ENCODE results near the gene ARHGAP26.

The ARHGAP26 gene

GRCh38 chr5:142833517-142834449 lies 63.6 kb downstream of the ARHGAP26 start:
- no peak for DNase-seq

- no peak for DNase-seq
These were observed 64.3 kb downstream of the ARHGAP26 start for GRCh38 chr5:142834504-142834903.

- no peak for DNase-seq
These were observed 65.4 kb downstream of the ARHGAP26 start for GRCh38 chr5:142835540-142835939.

GRCh38 chr5:142836048-142836447 lies 65.9 kb downstream of the ARHGAP26 start:
- no peak for DNase-seq

GRCh38 chr5:142837081-142837725 lies 67.0 kb downstream of the ARHGAP26 start:
- DNase-seq = no peak

- DNase-seq = no peak
These were observed 68.7 kb downstream of the ARHGAP26 start for GRCh38 chr5:142838845-142839244.

- DNase-seq = no peak
These were observed 69.7 kb downstream of the ARHGAP26 start for GRCh38 chr5:142839711-142840346.

GRCh38 chr5:142840575-142840974 lies 70.4 kb downstream of the ARHGAP26 start:
- no peak for DNase-seq

GRCh38 chr5:142841511-142842265 lies 71.5 kb downstream of the ARHGAP26 start:
- no peak for DNase-seq

GRCh38 chr5:142842994-142843905 lies 73.1 kb downstream of the ARHGAP26 start:
- DNase-seq = no peak

GRCh38 chr5:142844866-142845265 lies 74.7 kb downstream of the ARHGAP26 start:
- DNase-seq = no peak

- DNase-seq = no peak
These were observed 75.3 kb downstream of the ARHGAP26 start for GRCh38 chr5:142845402-142845921.

GRCh38 chr5:142845954-142846398 lies 75.8 kb downstream of the ARHGAP26 start:
- DNase-seq = no peak

GRCh38 chr5:142846406-142846805 lies 76.2 kb downstream of the ARHGAP26 start:
- no peak for DNase-seq

GRCh38 chr5:142847898-142848790 lies 78.0 kb downstream of the ARHGAP26 start:
- DNase-seq = no peak

GRCh38 chr5:142849466-142849865 lies 79.3 kb downstream of the ARHGAP26 start:
- DNase-seq = no peak

GRCh38 chr5:142849880-142850279 lies 79.7 kb downstream of the ARHGAP26 start:
- DNase-seq = no peak

GRCh38 chr5:142851731-142852130 lies 81.6 kb downstream of the ARHGAP26 start:
- no peak for DNase-seq

- no peak for DNase-seq
These were observed 82.4 kb downstream of the ARHGAP26 start for GRCh38 chr5:142852416-142853198.

GRCh38 chr5:142853682-142854081 lies 83.5 kb downstream of the ARHGAP26 start:
- DNase-seq = no peak

Data from NCI-H1105 treated with DMSO at 0.1 percent for 48 hours (cell line).